KG1 (cell line): ENCODE results near the gene KRTAP10-12.
"Not testable (repeated sequence)": the region's sequence is repeated elsewhere in the genome, so short reads cannot be mapped to it uniquely, and the experiment has no call there.

Source experiments
- DNase-seq: peaks from one replicate; lab custom pipeline; 2025; lab: John Stamatoyannopoulos, UW

Gene KRTAP10-12

DNA sequence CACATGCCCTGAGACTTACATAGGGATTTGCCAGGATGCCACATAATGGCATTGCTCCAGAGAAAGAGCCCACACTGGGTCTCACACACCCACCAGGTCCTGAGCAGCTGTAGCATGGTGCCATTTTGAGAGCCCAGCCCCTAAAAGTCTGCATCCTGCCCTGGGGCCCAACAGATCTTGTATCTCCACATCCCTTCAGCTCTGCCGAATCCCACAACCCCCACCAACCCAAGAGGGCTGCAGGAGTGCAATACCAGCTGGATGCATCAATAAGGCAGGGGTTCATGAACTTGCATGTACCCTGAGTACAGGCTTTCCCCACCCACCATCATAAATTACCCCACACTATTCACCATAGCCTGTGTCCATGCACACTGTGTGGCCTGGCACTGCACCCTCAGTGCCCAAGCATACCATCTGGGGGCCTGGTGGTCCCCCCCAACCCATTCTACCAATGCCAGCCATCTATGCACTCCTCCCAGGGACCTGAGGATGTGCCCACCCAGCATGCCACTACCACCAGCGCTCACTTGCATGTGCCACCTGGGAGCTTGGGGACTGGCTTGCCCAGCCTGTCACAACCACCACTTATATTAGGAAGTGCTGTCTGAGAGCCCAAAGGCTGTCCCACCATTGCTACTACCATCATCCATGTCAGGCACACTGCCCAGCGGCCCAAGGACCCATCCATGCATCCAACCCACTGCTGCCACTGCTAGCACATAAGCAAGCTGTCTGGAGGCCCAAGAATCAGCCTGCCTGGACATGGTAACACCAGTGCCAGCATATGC lies 26.1 kb upstream of the KRTAP10-12 start:
- no peak for DNase-seq

DNA sequence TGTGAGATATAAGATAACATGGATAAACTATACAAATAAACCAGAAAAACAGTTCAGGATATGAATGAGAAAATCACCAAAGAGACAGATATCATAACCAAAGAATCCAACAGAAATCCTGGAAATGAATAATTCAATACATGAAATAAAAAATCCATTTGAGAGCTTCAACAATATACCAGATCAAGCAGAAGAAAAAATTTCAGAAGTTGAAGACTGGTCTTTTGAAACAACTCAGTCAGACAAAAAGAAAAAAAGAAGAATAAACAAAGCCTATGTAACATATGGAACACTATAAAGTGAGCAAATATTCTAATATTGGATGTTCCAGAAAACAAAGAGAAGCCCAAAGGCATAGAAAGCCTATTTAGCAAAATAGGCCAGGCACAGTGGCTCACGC lies 25.1 kb upstream of the KRTAP10-12 start:
- no peak for DNase-seq

DNA sequence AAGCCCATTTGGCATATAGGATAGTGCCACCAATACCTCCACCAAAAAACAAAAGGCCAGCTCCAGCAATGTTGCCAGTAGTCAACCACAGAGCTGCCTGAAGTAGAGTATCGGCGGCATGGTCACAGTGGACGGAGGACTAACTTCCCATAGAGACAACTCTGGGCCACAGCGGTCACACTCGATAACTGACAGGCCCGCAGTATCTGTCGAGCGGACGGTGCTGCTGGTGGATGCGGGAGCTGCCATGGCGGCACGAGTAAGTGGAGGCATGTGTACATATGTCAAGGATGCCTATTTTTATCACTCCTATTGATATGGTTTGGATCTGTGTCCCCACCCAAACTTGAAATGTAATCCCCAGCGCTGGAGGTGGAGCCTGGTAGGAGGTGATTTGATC lies 19.1 kb upstream of the KRTAP10-12 start:
- no peak for DNase-seq

DNA sequence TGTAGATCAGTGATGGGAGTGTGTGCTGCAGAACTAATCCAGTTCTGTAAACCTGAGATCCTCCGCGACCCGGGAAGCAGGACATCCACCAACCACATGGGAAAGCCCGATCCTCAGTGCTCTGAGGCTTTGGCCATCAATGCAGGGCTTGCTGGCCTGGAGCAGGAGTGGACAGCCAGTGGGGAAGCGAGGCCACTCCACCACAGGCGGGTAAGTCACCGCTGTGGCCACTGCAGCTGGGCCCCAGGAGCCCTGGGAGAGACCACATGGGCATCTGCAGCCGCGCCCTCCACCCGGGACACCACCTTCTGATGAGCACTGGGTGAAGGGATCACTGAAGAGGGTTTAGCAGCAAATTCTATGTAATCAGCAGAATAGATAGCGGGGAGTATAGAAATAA lies 15.8 kb upstream of the KRTAP10-12 start:
- DNase-seq = no peak

DNA sequence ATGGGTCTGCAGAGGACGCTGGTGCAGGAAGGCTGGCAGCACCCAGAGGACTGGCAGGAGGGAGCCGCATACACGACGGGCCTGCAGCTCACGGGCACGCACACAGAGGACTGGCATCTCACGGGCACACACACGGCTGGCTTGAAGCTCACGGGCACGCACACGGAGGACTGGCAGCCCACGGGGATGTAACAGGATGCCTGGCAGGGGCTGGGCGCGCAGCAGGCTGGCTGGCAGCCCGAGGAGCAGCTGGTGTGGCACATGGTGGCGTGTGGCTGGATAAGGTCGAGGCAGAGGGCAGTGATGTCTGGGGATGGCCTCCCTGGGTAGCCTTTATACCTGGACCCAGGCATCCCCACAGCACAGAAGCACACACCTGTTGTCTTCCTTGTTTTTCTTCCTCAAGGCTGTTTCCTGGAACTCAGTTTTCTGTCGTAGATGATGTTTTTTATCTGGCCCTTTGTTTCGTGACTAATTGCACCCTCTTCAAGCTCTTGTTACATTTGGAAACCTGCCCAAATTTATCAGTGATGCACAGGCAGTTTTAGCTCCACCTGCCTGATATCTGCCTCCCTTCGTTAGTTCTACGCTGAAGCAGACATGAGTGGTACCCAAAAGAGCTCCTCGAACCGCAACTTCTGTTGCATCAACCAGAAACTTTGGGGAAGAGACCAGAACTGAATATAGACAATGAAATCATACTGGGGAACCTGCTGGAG lies 15.0 kb upstream of the KRTAP10-12 start, which contains the start of gene KRTAP12-1:
Gene KRTAP12-1 (minus strand): TSS at position 303 of the 719 bp plus-strand sequence. CDS start 40 bp downstream, at position 263.
- no peak for DNase-seq

DNA sequence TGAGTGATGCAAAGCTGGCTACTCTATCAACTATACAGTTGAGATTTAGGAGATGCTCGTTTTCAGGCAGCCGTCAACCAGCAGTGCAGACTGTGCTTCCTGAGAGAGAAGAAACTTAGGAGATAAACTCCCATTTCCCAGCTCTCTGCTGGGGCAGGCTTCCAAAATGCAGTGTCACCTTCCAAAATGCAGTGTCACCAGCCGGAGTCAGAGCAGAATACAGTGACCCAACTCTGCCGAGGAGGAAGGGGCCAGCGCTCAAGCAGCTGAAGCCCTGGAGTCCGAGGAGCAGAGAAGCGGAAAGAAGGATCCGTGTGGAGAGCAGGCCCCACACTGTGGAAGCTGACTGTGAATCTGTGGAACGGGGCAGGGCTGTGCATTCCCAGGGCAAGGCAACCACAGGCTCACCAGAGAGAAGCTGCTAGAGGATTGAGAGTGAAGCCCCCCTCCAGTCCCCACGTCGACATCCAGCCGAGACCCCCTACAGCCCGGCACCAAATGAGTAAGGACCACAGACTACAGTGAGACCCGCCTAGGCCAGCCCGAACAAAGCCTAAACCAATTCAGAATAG lies 14.3 kb upstream of the KRTAP10-12 start:
- DNase-seq = no peak

DNA sequence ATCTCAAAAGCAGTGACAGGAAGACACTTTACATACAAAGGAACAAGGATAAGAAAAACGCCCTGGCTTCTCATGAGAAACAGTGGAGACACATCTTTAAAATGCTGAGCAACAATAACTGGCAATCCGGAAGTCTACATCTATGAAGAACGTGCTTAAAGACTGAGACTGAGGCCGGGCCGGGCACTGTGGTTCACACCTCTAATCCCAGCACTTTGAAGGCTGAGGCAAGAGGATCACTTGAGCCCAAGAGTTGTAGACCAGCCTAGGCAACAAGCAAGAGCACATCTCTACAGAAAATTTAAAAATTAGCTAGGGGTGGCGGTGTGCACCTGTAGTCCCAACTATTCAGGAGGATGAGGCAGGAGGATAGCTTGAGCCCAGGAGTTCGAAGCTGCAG lies 12.9 kb upstream of the KRTAP10-12 start:
- no peak for DNase-seq

DNA sequence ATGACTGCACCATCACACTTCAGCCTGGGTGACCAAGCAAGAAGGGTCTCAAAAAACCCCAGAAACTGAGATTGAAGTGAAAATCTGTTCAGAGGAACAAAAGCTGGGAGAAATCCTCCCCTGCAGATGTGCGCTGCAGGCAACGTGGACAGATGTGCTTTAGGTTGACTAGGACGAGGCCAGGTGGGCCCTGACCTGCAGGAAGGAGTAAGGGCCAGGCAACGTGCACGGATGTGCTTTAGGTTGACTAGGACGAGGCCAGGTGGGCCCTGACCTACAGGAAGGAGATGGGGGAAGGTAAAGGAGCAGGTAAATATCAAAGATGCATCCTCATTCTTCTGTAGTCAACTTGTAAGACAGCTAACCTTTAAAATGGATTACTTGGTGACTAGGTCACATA lies 12.5 kb upstream of the KRTAP10-12 start:
- no peak for DNase-seq

DNA sequence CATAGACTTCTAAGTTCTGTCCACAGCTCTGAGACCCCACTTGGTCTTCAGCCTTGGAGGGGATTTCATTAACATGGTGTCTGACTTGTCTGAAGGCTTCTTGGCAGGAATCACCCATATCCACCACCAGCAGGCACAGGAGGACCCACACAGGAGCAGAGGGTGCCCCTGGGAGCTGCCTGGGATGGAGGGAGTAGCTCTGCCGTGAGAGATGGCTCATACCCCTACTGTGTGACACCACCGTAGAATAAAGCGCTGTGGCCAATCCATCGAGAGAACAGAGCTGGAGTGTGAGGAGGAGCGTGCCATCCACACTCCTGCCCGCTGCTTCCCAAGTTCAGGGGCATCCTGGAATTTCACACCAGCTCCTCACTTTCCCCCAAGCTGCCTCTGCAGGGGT lies 11.9 kb upstream of the KRTAP10-12 start:
- not testable (repeated sequence) for DNase-seq

DNA sequence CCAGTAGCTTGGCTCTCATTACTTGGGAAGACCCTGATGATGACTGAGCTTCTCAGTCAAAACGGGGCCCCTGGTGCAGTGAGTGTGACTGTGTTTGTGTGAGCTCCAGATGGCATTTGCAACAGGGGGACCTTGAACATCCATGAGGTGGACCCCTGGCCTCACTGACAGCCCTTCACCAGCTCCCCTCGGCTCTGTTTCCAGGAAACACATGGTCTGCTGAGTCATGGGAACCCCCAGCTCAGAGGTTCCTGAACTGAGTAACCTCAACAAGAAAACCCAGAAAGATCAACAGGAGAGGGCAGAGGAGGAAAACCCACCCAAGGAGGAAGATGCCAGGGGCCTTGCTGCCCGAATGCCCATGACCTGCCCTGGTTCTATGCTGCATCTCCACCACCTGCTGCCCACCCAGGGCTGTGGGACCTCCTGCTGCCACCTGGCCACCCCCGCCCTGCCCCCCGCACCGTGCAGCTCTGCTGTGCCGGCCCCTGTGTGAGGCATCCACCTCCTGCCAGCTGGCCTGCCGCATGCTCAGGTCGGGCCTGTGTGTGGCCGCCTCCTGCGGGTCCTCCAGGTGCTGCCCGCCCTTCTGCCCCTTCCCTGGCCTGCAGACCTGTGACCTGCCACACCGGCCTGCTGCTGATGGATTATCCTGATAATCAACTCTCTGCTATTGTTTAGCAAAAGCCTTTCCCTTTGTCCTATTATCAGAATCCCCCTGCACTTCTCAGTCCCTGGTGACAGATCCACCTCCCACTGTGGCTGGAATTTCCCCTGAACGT lies 10.8 kb upstream of the KRTAP10-12 start:
- no peak for DNase-seq

DNA sequence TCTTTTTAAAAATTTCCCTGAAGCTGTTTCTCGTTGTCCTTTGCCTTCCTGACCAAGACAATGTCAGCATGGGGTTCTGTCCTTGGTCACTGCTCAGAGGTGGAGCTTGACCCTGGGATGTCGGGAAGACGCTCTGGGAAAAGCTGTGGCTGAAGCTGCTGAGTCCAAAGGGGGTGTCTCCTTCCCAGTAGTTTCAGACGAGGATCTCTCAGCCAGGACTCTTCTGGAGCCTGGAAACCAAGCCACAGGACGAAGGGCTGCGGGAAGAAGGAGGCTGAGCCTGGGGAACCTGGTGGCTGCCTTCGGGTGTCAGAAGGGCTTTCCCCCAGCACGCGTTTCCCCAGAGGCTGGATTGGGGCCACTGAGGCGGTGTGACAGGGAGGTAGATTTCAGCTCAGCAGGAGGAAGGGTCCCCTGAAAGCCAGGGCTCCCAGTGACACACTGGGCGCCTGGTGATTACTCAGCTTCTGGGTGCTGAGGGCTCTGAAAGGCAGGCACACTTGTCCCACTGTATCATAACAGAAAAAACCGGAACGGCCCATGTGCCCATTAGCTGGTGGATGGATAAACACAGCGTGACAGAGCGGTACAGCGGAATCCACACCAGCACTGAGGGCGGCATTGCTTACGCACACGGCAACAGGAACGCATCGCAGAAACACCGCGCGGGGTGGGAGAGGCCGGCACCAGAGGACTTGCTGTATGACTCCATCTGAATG lies 10.0 kb upstream of the KRTAP10-12 start:
- no peak for DNase-seq

DNA sequence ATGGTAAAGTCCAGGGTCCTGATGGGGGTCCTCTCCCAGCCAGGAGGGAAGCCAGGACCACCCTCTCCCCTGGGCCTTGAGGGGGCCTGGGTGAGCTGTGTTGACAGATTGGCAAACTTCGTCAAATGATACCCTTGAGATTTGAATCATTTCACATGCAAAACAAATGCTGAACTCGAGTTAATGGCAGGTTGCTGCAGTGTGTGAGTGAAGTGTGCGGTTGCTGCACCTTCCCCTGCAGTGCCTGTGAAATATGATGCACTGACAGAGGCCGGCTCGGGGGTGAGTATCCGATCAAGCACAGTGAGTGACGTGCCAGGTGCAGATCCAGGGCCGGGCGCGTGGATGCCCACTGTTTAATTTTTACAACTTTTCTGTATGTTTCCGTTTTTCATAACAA lies 9.3 kb upstream of the KRTAP10-12 start:
- DNase-seq = no peak

DNA sequence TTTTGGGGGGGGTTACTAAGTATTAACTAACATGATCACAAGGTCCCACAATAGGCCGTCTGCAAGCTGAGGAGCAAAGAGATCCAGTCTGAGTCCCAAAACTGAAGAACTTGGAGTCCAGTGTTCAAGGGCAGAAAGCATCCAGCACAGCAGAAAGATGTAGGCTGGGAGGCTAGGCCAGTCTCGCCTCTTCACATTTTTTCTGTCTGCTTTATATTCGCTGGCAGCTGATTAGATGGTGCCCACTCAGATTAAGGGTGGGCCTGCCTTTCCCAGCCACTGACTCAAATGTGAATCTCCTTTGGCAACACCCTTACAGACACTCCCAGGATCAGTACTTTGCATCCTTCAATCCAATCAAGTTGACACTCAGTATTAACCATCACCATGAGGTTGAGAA lies 7.2 kb upstream of the KRTAP10-12 start:
- not testable (repeated sequence) for DNase-seq

DNA sequence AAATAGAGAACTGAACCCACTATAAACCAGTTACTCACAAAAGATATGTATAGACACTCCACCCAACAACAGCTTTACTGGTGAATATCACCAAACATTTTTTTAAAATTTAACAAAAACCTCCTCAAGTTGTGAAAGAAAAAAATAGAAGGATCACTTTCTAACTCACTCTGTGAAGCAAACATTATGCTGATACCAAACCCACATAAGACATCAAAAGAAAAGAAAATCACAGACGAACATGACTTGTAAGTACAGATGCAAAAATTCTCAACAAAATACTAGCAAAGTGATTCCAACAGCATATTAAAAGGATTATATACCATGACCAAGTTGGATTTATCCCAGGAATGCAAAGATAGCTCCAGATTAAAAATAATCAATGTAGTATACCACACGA lies 5.3 kb upstream of the KRTAP10-12 start:
- DNase-seq = no peak

DNA sequence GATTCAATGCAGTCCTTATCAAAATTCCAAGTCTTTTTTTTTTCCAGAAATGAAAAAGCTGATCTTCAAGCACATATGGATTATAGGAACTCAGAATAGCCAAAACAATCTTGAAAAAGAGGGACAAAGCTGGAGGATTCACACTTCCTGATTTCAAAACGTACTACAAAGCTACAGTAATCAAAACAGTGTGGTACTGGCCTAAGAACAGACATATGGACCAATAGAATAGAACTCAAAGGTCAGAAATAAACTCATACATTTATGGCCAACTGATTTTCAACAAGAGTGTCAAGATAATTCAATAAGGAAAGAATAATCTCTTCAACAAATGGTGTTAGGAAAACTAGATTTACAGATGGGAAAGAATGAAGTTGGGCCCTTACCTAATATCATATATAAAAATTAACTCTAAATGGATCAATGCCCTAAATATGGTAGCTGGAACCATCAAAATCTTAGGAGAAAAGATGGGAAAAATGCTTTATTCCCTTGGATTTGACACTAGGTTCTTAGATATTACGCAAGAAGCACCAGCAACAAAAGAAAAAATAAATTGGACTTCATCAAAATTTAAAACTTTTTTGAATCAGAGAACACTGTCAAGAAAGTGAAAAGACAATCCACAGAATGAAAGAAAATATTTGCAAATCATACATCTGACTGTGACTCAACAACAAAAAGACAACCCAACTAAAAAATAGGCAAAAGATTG lies 4.0 kb upstream of the KRTAP10-12 start:
- DNase-seq = no peak

DNA sequence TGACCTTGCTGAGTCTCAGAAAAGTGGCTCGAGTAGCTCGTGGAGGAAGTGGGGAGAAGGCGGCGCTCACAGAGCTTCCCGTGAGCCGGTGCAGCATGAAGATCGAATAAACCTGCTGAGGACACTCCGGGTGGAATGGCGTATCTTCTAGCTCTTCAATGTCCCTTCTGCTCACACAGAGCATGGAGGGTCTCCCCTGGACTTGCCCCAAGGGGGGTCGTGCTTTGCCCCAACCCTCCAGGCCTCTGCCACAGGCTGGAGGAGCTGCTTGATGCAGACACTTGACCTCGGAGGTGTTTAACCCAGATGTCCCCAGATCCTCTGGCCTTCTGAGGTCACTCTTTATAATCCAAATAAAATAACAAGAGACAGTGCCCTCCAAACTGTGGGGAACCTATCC lies 2.2 kb upstream of the KRTAP10-12 start:
- DNase-seq = no peak

DNA sequence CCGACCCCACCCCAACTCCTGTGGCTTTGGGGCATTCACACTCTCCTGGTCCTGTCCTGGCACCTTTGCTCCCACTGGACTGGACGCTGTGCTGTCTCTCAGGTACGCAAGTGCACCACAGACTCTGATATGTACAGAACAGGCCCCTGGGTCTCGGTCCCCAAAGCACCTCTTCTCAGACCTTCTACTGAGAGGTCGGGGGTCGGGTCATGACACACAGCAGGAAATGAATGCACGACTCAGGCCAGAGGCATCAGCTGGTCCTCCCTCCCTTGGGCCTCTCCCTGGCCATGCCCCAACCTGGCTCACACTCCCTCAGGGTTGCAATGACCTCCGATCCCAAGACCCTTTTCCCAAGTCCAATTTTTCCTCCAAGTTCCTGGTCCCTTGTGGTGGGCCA lies 1.8 kb upstream of the KRTAP10-12 start:
- DNase-seq = no peak

DNA sequence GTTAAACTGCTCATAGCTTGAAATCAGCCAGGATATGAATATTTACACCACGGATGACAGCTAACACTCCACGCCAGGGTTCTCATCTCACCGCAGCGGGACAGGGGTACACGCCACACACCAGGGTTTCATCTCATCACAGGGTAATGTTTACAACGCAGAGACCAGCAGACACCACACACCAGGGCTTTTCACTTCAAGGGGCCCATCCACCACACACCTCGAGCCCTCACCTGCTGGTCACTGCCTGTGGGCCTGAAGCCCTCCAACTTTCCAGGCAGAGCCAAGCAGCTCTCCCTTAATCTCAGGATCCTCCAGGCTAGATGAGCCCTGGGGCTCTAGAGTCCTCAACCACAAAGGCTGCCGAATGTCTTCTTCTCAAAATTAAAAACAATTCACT lies 1.3 kb upstream of the KRTAP10-12 start:
- no peak for DNase-seq

DNA sequence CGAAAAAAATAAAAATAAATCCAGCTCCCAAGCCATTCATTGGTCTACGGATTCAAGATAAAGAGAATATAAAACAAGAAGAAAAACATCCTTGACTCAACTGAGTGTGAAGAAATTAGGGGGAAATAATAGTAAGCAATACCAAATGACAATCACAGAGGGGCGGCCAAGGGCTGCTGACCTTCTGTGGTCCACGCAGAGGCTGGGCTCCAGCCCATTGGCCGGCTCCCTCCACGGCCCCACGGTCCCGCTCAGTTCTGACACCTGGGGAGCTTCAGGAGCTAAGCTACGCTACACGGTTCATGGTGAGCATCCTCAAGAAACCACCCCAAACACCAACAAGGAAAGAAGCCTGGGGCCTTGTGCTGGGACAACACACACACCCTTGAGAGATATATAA lies 400 bp upstream of the KRTAP10-12 start:
- DNase-seq = no peak

DNA sequence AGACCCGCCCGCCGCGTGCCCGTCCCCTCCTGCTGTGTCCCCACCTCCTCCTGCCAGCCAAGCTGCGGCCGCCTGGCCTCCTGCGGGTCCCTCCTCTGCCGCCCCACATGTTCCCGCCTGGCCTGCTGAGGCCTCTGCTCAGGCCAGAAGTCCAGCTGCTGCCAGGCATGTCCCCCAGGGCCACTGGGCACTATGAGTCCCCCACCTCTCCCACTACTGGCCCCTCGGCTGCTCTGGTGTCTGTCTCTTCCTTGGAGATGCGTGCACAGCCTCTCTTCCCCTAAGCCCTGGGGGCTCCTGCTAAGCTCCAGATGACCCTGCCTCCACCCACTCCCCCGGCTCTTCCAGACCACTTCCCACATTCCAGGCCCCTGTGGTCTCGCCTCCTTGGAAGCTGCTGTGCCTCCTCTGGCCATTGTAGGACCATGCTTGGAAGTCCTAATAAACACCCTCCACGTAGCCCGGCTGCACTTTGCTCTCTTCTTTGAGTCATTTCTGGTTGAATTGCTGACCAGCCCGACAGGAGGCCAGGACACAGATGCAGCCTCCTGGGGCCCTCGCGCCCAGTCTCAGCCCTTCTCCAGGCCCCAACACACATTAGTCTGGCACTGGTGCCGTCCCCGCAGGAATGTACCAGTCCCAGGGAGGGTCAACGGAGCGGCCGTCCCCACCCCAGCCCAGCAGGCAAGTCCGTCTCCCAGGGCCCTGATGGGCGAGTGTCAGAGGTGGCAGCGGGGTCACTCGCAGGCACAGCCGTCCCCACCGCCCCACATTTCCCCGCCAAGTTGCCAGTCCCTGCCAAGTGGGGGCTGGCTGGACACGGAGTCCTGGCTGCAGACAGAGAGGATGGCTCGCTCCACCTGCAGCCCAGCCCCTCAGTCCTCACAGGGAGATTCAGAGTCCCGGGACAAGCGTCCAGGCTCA lies 1.1 kb downstream of the KRTAP10-12 start:
- DNase-seq = no peak
